H9 (cell line): ENCODE results near the gene PIGS. TPM values are rescaled to one million over a fixed set of nuclear protein-coding genes. Genes with fewer than 3 reads are reported as not detected.

Experiments
- DNase-seq: peaks from one replicate; pipeline ENCODE4 v3.0.0-alpha.2; 2017
- H2AFZ ChIP-seq: one replicate; pipeline ENCODE4 v1.6.1; 2013; ENCODE audit warnings: mild to moderate bottlenecking, low read length, control low read depth, moderate library complexity
- H2AK5ac ChIP-seq: 2 replicates; pipeline ENCODE4 v1.6.1; 2013; ENCODE audit warnings: low read length, control low read depth, mixed read lengths; ENCODE audit not compliant: insufficient read length
- H2BK120ac ChIP-seq: one replicate; pipeline ENCODE4 v1.6.1; 2013; ENCODE audit warnings: low read depth, mild to moderate bottlenecking, low read length, control low read depth, inconsistent platforms; ENCODE audit not compliant: poor library complexity, severe bottlenecking
- H2BK12ac ChIP-seq: 2 replicates; pipeline ENCODE4 v1.6.1; 2013; ENCODE audit warnings: low read length, control low read depth, mixed read lengths, low read depth; ENCODE audit not compliant: insufficient read length
- H2BK15ac ChIP-seq: 2 replicates; pipeline ENCODE4 v1.6.1; 2013; ENCODE audit warnings: low read depth, low read length, control low read depth
- H2BK20ac ChIP-seq: one replicate; pipeline ENCODE4 v1.6.1; 2013; ENCODE audit warnings: low read depth, mild to moderate bottlenecking, low read length, control low read depth, inconsistent platforms; ENCODE audit not compliant: poor library complexity, severe bottlenecking
- H2BK5ac ChIP-seq: 2 replicates; pipeline ENCODE4 v1.6.1; 2013; ENCODE audit warnings: low read length, control low read depth, mixed read lengths; ENCODE audit not compliant: insufficient read length
- H3K14ac ChIP-seq: 2 replicates; pipeline ENCODE4 v1.6.1; 2013; ENCODE audit warnings: low read length, control low read depth; ENCODE audit not compliant: insufficient read depth
- H3K18ac ChIP-seq: 2 replicates; pipeline ENCODE4 v1.6.1; 2013; ENCODE audit warnings: low read depth, mild to moderate bottlenecking, mixed read lengths, low read length, control low read depth; ENCODE audit not compliant: insufficient read length
- H3K23ac ChIP-seq: 2 replicates; pipeline ENCODE4 v1.6.1; 2013; ENCODE audit warnings: low read length, control low read depth, mixed read lengths, low read depth; ENCODE audit not compliant: insufficient read length
- H3K23me2 ChIP-seq: 2 replicates; pipeline ENCODE4 v1.6.1; 2013; ENCODE audit warnings: low read depth, mild to moderate bottlenecking, mixed read lengths, low read length, control low read depth; ENCODE audit not compliant: insufficient read length, poor library complexity, severe bottlenecking
- H3K27ac ChIP-seq: 2 replicates; pipeline ENCODE4 v1.5.1; 2013; ENCODE audit warnings: low read length, control low read depth, mixed read lengths, low read depth; ENCODE audit not compliant: insufficient read length
- H3K27me3 ChIP-seq: 2 replicates; pipeline ENCODE4 v1.6.1; 2013; ENCODE audit warnings: low read length, control low read depth, inconsistent platforms; ENCODE audit not compliant: insufficient read depth
- H3K4ac ChIP-seq: 2 replicates; pipeline ENCODE4 v1.6.1; 2013; ENCODE audit warnings: low read depth, mild to moderate bottlenecking, control low read depth, inconsistent platforms, low read length, moderate library complexity
- H3K4me1 ChIP-seq: 2 replicates; pipeline ENCODE4 v1.6.1; 2013; ENCODE audit warnings: low read length, control low read depth, inconsistent platforms; ENCODE audit not compliant: insufficient read depth
- H3K4me2 ChIP-seq: 2 replicates; pipeline ENCODE4 v1.6.1; 2013; ENCODE audit warnings: low read length, control low read depth, mixed read lengths; ENCODE audit not compliant: insufficient read length, insufficient read depth
- H3K56ac ChIP-seq: 2 replicates; pipeline ENCODE4 v1.6.1; 2013; ENCODE audit warnings: low read depth, mild to moderate bottlenecking, mixed read lengths, low read length, control low read depth; ENCODE audit not compliant: insufficient read length
- H3K79me1 ChIP-seq: 2 replicates; pipeline ENCODE4 v1.6.1; 2013; ENCODE audit warnings: low read depth, mild to moderate bottlenecking, moderate library complexity, low read length, control low read depth, inconsistent platforms; ENCODE audit not compliant: insufficient read depth, poor library complexity, severe bottlenecking
- H3K79me2 ChIP-seq: 2 replicates; pipeline ENCODE4 v1.6.1; 2013; ENCODE audit warnings: low read length, control low read depth, inconsistent platforms; ENCODE audit not compliant: insufficient read depth
- H3K9ac ChIP-seq: 2 replicates; pipeline ENCODE4 v1.6.1; 2013; ENCODE audit warnings: low read length, control low read depth, mixed read lengths; ENCODE audit not compliant: insufficient read length; ENCODE audit errors: extremely low read depth
- H3K9me3 ChIP-seq: one replicate; pipeline ENCODE4 v1.6.1; 2013; ENCODE audit warnings: low read depth, low read length, inconsistent platforms; ENCODE audit not compliant: control insufficient read depth
- H3T11ph ChIP-seq: one replicate; pipeline ENCODE4 v1.6.1; 2013; ENCODE audit warnings: mild to moderate bottlenecking, low read length, control low read depth, inconsistent platforms
- H4K20me1 ChIP-seq: one replicate; pipeline ENCODE4 v1.6.1; 2013; ENCODE audit not compliant: control insufficient read depth, insufficient read length, insufficient read depth
- H4K5ac ChIP-seq: 2 replicates; pipeline ENCODE4 v1.6.1; 2013; ENCODE audit warnings: low read depth, mild to moderate bottlenecking, mixed read lengths, low read length, control low read depth; ENCODE audit not compliant: insufficient read length
- H4K8ac ChIP-seq: replicated peaks from 2 replicates; pipeline ENCODE4 v1.6.1; 2013; ENCODE audit warnings: low read length, control low read depth, mixed read lengths, low read depth; ENCODE audit not compliant: insufficient read length
- H4K91ac ChIP-seq: 2 replicates; pipeline ENCODE4 v1.6.1; 2013; ENCODE audit warnings: low read depth, mild to moderate bottlenecking, moderate library complexity, mixed read lengths, low read length, control low read depth; ENCODE audit not compliant: insufficient read length
- H3K27ac Mint-ChIP-seq, 3 experiments: 2 replicates in 2 of 3; 3 replicates in 1 of 3; pipeline ENCODE4 v1.8.0; 2020 to 2021; ENCODE audit warnings: mixed read lengths in 3 of 3, mild to moderate bottlenecking in 1 of 3, moderate library complexity in 1 of 3
- H3K27me3 Mint-ChIP-seq: 2 replicates; pipeline ENCODE4 v1.8.0; 2021; ENCODE audit warnings: low read depth, mild to moderate bottlenecking, moderate library complexity, mixed read lengths
- H3K36me3 Mint-ChIP-seq, 3 experiments: 2 replicates in 2 of 3; 3 replicates in 1 of 3; pipeline ENCODE4 v1.8.0; 2020 to 2021; ENCODE audit warnings: low read depth in 3 of 3, mixed read lengths in 3 of 3; ENCODE audit not compliant: insufficient read depth in 1 of 3
- H3K4me1 Mint-ChIP-seq, 2 experiments: 2 replicates each; pipeline ENCODE4 v1.8.0; 2020; ENCODE audit warnings: mixed read lengths in 2 of 2
- H3K4me3 Mint-ChIP-seq, 2 experiments: 2 replicates in 1 of 2; 3 replicates in 1 of 2; pipeline ENCODE4 v1.8.0; 2020 to 2021; ENCODE audit warnings: mild to moderate bottlenecking in 2 of 2, mixed read lengths in 2 of 2, moderate library complexity in 1 of 2
- H3K9me3 Mint-ChIP-seq, 2 experiments: 2 replicates in 1 of 2; 3 replicates in 1 of 2; pipeline ENCODE4 v1.8.0; 2020; ENCODE audit warnings: mild to moderate bottlenecking in 2 of 2, mixed read lengths in 2 of 2, moderate library complexity in 1 of 2
- CTCF ChIP-seq: fragments of 200-600 bp; sonication (generic); conservative IDR thresholded peaks from 3 replicates; pipeline ENCODE4 v1.8.0; 2021; ENCODE audit warnings: antibody characterized with exemption, mild to moderate bottlenecking
- WGBS: extraction: QIAGEN DNeasy Blood & Tissue Kit; methylation state at CpG from one replicate; pipeline ENCODE4 v1.1.7; 2013; ENCODE audit warnings: missing lambda C conversion rate, low lambda C conversion rate, mixed read lengths; ENCODE audit not compliant: insufficient read length; ENCODE audit errors: extremely low coverage; 5-methylcytosine and 5-hydroxymethylcytosine counted together
- total RNA-seq: library from RNA; stranded (reverse); gene quantifications from 2 replicates; pipeline ENCODE4 v1.2.1, GENCODE V29; 2021

Gene PIGS
- total RNA-seq, 1 experiment from 2014 or later = 45.8 TPM

- no peak overlapping the region for H3K9ac ChIP-seq
- peak; percentile 93 for DNase-seq
- no peak overlapping the region for H4K5ac ChIP-seq
- H4K91ac ChIP-seq = no peak overlapping the region
- H3K23me2 ChIP-seq = peaks cover 5% of the 10 kb centered on the region
- Mint-ChIP-seq H3K27me3 (peaks cover 4% of the 10 kb centered on the region), H3K27ac (peak overlapping the region in 1 of 3 experiments; percentile 75; a peak in 1 of 7 replicates), H3K36me3 (peaks cover 2 to 6% (median 3%) of the 10 kb centered on the region in 3 experiments; a peak in 4 of 7 replicates), H3K4me3 (no peak overlapping the region), H3K9me3 (no peaks in the 10 kb centered on the region), H3K4me1 (peaks cover 38 to 65% of the 10 kb centered on the region in 2 experiments)
- H3K79me2 ChIP-seq = no peaks in the 10 kb centered on the region; the same call in 1 of the 2 replicates
- H2BK5ac ChIP-seq = no peak overlapping the region
- peaks cover 8% of the 10 kb centered on the region; the same call in 1 of the 2 replicates for H3K4me1 ChIP-seq
- no peak overlapping the region for H2BK15ac ChIP-seq
- no CpG with 5 or more reads among the region's 26 CpGs for WGBS
- H3K14ac ChIP-seq = no peak overlapping the region
- no peak overlapping the region for H2BK12ac ChIP-seq
- H2AK5ac ChIP-seq = no peak overlapping the region
- no peak overlapping the region for H3K23ac ChIP-seq
- H3T11ph ChIP-seq = no peak overlapping the region
- H3K27ac ChIP-seq = no peak overlapping the region
- no peak overlapping the region for H3K4me2 ChIP-seq
- no peaks in the 10 kb centered on the region for H3K9me3 ChIP-seq
- H3K18ac ChIP-seq = no peak overlapping the region
- H3K4ac ChIP-seq = no peak overlapping the region
- H2BK20ac ChIP-seq = no peak overlapping the region
- no peak overlapping the region for H2BK120ac ChIP-seq
- peak; percentile 99 for TF ChIP-seq CTCF
- H4K20me1 ChIP-seq = no peaks in the 10 kb centered on the region
- H4K8ac ChIP-seq = no peak overlapping the region
- H3K79me1 ChIP-seq = no peaks in the 10 kb centered on the region
- H2AFZ ChIP-seq = no peak overlapping the region
- H3K56ac ChIP-seq = no peak overlapping the region
- no peaks in the 10 kb centered on the region for H3K27me3 ChIP-seq
These were observed 23.5 kb downstream of the PIGS start for GRCh38 chr17:28547623-28548416.
